Inflammatory macrophage (primary cell): ENCODE data around the gene SAMD4B.
A peak's percentile ranks its signal among the peaks of the same experiment; 100 is the strongest.

Experiments
- DNase-seq, 2 donors: peaks; one replicate each; pipeline ENCODE4 v3.0.0-alpha.2; 2020 to 2022

SAMD4B gene

GRCh38 chr19:39410017-39410830, 68.0 kb downstream of the SAMD4B start:
- DNase-seq = peak; percentile 49 to 69

- DNase-seq = no peak
These were observed 68.5 kb downstream of the SAMD4B start for GRCh38 chr19:39410831-39411080.

- peak in 1 of 2 donors; percentile 31 for DNase-seq
These were observed 69.0 kb downstream of the SAMD4B start for GRCh38 chr19:39411081-39411831.

DNA sequence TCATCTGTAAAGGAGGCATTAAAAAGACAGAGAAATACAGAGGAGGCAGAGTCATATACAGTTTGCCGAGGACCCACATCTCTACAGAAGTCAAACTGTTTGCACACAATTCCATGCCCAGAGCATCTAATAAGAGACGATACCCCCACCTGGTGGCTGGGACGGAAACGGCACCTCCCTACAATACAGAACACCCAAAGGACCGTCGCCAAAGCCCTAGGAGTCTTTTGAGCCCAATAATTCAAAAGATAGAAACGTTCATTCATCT, 69.5 kb downstream of the SAMD4B start:
- DNase-seq = peak; percentile 93 to 95

GRCh38 chr19:39412100-39412866, 70.1 kb downstream of the SAMD4B start, which contains the start of gene PLEKHG2:
TSS of gene PLEKHG2 (plus strand) at chr19:39412669. CDS start at chr19:39414087, 1,418 bp downstream.
- peak; percentile 99 to 100 for DNase-seq

GRCh38 chr19:39412867-39413271, 70.6 kb downstream of the SAMD4B start:
- no peak for DNase-seq

- DNase-seq = no peak
These were observed 71.2 kb downstream of the SAMD4B start for GRCh38 chr19:39413272-39413910.

- no peak for DNase-seq
These were observed 71.8 kb downstream of the SAMD4B start for GRCh38 chr19:39413911-39414608.

DNA sequence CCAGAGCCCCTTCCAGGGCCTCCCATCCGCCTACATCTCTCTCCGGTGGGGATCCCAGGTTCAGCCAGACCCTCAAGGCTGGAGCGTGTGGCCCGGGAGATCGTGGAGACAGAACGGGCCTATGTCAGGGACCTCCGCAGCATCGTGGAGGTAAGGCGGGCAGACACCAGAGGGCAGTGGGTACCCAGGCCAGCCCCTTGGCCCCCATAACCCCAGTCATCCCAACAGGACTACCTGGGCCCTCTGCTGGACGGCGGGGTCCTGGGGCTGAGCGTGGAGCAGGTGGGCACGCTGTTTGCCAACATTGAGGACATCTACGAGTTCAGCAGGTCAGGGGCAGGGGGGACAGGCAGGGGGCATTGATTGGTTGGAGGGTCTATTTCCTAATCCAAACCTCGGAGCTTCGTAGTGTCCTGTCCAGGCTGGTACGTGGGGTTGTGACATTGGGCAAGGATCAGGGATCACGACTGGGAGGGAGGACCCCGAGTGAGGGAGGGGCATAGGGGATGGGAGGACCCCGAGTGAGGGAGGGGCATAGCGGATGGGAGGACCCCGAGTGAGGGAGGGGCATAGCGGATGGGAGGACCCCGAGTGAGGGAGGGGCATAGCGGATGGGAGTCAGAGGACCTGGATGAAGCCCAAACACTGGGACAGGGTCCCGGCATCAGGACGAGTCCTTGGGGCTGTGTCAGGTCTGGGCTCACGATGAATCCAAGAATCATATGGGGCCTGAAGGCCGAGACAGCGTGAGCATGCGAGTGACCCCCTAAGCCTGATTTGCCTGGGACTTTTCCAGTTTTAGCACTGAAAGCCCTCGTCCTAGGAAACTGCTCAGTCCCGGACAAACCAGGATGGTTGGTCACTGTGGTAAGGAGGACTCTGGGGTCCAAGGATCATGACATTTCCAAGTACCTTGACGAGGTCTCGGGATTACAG, 73.2 kb downstream of the SAMD4B start:
- DNase-seq = no peak

GRCh38 chr19:39416152-39417120, 74.2 kb downstream of the SAMD4B start:
- DNase-seq = no peak

DNA sequence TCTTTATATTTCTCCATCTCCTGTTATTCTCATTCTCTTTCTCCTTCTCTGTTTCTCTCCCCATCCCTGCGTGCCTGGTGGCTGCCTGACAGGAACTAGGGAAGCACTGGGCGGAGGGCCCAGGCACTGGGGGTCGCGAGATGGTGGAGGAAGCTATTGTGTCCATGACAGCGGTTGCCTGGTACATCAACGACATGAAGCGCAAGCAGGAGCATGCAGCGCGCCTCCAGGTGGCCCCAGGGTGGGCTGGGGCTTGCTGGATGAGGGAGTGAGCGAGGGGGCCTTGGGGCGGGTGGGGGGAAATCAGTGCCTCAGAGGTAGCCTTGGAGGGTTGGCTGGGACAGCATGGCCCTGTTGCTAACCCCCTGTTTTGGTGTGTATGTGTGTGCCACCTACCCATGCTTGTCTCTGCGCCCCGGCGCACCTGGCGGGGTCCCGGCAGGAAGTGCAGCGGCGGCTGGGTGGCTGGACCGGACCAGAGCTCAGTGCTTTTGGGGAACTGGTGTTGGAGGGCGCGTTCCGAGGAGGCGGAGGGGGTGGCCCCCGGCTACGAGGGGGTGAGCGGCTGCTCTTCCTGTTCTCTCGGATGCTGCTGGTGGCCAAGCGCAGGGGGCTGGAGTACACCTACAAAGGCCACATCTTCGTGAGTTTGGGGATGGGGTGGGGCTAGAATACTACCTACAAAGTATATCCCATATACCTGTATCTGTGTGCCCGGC, 75.4 kb downstream of the SAMD4B start:
- no peak for DNase-seq

DNA sequence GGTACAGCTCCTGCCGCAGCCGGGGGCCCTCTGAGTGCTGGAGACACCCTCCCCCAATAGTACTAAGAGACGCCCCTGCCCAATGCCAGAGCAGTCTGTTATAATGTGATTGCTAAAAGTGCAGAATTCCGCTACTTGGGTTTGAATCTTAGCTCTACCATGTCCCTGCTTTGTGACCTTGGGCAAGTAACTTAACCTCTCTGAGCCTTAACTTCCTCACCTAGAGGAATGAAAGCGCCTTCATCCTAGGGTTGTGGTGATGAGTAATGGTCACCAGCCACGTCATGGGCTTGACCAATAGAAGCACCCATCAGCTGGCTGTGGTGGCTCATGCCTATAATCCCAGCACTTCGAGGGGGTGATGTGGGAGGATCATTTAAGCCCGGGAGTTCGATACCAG, 76.8 kb downstream of the SAMD4B start:
- DNase-seq = peak in 1 of 2 donors; percentile 35

GRCh38 chr19:39420769-39421168, 78.5 kb downstream of the SAMD4B start:
- no peak for DNase-seq

- DNase-seq = no peak
These were observed 79.8 kb downstream of the SAMD4B start for GRCh38 chr19:39422020-39422419.

DNA sequence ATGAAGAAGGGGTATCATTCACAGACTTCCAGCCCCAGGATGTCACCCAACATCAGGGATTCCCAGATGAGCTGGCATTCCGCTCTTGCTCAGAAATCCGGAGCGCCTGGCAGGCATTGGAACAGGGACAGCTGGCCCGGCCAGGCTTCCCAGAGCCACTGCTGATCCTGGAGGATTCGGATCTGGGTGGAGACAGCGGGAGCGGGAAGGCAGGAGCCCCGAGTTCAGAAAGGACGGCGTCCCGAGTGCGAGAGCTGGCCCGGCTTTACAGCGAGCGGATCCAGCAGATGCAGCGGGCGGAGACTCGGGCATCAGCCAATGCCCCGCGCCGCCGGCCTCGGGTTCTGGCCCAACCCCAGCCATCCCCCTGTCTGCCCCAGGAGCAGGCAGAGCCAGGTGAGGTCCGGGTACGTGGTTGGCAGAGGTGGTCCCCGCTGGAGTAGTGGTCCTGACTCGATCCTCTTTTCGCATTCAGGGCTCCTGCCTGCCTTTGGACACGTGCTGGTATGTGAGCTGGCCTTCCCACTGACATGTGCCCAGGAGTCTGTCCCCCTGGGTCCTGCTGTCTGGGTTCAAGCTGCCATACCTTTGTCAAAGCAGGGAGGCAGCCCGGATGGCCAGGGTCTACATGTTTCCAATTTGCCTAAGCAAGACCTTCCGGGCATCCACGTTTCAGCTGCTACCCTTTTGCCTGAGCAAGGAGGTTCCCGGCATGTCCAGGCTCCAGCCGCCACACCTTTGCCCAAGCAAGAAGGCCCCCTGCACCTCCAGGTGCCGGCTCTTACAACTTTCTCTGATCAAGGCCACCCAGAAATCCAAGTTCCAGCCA, 81.3 kb downstream of the SAMD4B start:
- no peak for DNase-seq

- DNase-seq = no peak
These were observed 82.7 kb downstream of the SAMD4B start for GRCh38 chr19:39424934-39425333.

DNA sequence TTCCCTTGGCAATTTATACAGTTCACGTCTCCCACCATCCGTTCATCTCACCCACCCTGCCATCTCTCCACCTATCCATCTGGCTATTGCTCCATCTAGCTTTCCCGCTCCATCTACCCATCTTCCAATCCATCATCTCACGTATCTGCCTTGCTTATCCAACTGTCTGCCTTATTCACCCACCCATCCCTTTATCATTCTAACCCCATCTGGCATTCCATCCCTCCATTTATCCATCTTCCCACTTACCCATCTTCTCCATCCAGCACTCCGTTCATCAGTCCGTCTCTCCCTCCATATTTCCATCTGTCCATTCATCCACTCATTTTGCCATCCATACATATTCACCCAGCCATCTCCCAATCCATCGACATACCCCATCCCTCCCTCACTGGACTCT, 83.5 kb downstream of the SAMD4B start:
- DNase-seq = no peak

DNA sequence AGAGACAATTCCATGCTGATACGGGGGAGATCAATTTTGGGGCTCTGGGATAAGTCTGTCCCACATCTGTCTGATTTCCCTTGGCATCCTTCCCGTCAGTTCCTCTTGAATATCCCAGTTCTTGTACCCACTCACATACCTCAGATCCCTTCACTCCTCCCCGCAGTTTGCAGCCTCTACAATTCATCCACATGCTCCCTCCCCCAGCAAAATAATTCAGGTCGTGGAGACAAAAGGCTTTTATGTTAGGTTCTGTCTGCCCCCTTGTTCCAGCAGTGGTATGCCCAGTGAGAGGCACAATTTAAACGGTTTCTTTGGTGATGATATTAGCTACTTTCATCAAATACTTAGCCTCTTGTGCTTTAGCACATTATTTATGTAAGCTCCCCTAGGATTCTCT, 83.9 kb downstream of the SAMD4B start:
- no peak for DNase-seq
